ENCODE data around the gene ATP6V1G1.
A peak's percentile ranks its signal among the peaks of the same experiment; 100 is the strongest.

Gene ATP6V1G1

DNA sequence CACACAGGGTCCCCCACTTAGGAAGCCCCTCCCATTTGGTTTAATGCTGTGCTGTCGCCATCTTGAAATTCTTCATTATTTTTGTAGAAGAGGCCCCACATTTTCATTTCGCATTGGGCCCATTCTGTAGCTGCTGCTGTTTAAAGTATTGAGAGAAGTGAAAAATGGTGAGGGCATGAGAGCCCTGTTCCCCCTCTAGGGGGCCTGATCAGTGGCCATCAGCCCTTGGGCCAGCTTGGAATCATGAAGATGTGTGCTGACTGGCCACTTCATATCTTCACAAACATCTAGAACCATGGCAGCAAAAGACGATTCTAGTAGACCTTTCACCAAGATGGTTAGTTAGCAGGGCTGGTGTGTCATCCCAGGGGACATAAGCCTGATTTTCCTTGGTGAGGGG lies 26.8 kb downstream of the ATP6V1G1 start:
- peaks cover 12% of the 10 kb centered on the region for H3K36me3 Mint-ChIP-seq
- H3K27ac Mint-ChIP-seq: peak overlapping the region; percentile 94
- peaks cover 3% of the 10 kb centered on the region for H3K9me3 Mint-ChIP-seq
- peaks cover 75% of the 10 kb centered on the region for H3K4me1 Mint-ChIP-seq
- H3K27me3 Mint-ChIP-seq: no peaks in the 10 kb centered on the region
- H3K4me3 Mint-ChIP-seq: no peak overlapping the region
- ATAC-seq: no peak

DNA sequence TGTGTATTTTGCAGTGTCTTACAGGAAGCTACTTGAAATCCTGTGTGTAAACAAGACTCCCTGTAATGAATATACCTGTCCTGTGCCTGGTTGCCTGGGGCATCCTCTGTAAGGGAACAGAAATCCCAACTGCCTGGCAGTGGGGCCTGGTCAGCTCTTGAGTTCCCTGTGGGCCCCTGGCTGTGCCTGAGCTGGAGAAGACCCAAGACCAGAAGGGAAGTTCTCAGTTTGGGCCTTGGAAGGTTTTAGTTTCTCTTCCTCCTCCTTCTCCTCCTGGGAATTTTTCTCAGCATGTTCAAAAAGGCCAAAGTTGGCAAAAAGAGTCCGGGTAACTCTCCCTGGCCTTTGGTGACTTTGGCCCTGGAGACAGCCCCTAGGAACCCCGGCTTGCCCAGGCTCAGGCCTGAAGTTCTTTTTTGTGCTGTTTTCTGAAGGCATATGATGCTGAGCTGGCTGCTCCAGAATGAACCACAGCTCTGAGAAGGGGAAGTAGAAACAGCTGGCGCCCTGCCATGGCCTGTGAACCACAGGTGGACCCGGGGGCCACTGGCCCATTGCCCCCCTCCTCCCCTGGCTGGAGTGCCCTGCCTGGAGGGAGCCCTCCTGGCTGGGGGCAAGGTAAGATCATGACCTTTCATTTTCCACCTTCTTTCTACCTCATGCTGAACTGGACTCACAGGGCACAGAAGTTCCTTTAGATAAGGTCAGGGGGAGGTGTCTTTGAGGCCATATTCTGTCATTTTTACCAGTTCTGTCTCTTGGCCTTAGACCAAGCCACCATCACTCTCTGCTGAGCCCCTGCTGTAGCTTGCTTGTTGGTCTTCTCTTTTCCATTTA lies 29.3 kb downstream of the ATP6V1G1 start:
- peaks cover 82% of the 10 kb centered on the region for H3K4me1 Mint-ChIP-seq
- H3K27ac Mint-ChIP-seq: peak overlapping the region; percentile 94
- peaks cover 27% of the 10 kb centered on the region for H3K36me3 Mint-ChIP-seq
- peaks cover 3% of the 10 kb centered on the region for H3K9me3 Mint-ChIP-seq
- ATAC-seq: peak; percentile 92
- peak overlapping the region; percentile 73 for H3K4me3 Mint-ChIP-seq
- no peaks in the 10 kb centered on the region for H3K27me3 Mint-ChIP-seq

DNA sequence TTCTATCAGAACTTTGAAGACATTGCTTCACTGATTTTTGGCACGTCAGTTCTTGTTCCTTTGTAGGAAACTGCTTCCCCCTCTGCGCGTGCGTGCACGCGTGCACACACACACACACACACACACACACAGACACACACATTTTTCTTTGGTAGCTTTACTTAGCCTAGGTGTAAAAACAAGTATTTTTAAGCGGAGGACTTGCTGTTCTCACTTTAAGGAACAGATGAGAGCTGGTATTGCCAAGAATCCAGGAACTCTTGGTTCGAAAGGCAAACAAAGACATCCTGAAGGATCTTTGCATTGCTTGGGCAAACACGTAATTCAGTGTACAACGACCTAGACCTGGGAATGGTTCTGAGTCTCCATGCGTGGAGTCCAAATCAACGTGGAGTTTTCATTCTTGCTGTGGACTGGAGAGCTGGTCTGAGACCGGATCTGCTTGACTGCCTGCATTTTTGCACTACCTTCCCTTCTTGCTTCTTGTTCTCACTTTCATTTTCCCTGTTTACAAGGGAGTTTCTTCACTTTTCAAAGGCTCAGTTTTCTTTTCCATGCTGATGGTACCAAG lies 31.7 kb downstream of the ATP6V1G1 start:
- Mint-ChIP-seq H3K27me3 (no peaks in the 10 kb centered on the region), H3K27ac (peak overlapping the region; percentile 94), H3K9me3 (peaks cover 3% of the 10 kb centered on the region), H3K36me3 (peaks cover 42% of the 10 kb centered on the region), H3K4me1 (peaks cover 59% of the 10 kb centered on the region), H3K4me3 (peak overlapping the region; percentile 78)
- ATAC-seq: peak; percentile 52

DNA sequence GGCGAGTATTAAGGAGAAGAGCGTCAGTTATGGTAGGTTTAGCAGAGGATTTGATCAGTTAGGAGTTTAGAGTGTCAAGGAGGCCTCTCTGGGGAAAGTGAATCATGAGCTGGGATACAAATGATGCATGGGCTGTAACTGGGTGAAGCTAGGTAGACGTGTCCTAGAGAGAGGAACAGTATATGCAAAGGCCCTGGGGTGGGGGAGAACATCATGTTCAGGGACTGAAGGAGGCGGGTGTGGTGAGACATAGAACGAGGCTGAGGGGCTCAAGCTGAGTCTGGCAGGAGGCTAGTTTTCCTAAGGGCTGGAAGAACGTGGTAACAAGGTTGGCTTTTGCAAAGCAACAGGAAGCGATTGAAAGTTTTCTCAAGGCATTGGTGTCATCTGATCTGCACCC lies 34.0 kb downstream of the ATP6V1G1 start:
- Mint-ChIP-seq H3K27me3 (no peaks in the 10 kb centered on the region), H3K9me3 (no peaks in the 10 kb centered on the region), H3K36me3 (peaks cover 45% of the 10 kb centered on the region), H3K4me1 (peaks cover 44% of the 10 kb centered on the region), H3K4me3 (no peak overlapping the region), H3K27ac (peak overlapping the region; percentile 74)
- no peak for ATAC-seq

DNA sequence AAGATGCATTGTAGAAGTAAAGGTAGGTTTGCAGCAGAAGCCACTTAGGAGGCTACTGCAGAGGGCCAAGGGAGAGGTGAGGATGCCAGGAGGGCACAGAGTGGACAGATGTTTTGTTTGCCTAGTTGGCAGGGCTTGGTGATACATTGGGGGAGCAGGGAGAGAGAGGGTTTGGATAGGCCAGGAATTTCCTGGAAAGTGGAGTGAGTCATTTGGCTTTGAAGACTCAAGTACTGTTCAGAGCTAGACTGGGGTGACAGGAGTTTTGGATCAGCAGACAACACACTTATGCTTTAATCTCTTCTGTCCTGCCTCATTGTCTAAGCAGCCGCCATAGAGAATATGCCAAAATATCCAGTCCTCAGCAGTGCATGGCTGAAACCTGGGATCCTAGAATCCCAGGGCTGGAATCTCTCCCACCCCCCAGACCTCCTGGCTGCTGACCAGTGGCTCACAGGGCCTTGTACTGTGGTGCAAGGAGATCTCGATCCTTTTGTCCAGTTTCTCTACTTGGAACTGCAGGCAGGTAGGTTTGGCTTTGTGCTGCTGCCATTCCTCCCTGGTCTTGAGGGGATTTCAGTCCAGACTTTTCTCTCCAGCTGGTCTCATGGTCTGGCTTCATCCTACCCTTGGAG lies 34.5 kb downstream of the ATP6V1G1 start:
- no peak for ATAC-seq
- H3K27me3 Mint-ChIP-seq: no peaks in the 10 kb centered on the region
- H3K9me3 Mint-ChIP-seq: no peaks in the 10 kb centered on the region
- H3K27ac Mint-ChIP-seq: peak overlapping the region; percentile 74
- H3K36me3 Mint-ChIP-seq: peaks cover 50% of the 10 kb centered on the region
- H3K4me3 Mint-ChIP-seq: no peak overlapping the region
- peaks cover 39% of the 10 kb centered on the region for H3K4me1 Mint-ChIP-seq

DNA sequence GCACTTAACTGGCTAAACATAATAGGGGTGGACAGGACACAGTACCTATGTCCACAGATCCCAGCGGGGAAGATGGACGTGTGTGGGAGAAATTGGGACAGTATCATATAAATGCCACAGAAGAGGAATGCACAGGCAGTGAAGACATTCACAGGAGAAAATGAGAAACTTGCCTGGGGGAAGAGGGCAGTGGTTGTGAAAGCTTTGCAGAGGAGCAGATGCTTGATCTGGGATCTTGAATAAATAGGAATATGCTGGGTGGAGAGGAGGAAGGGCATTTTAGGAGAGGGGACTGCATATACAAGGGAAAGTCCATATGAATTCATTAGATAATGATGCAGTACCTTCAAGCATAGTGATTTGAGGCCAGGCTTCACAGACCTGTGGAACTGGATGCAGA lies 37.1 kb downstream of the ATP6V1G1 start:
- H3K27ac Mint-ChIP-seq: no peak overlapping the region
- H3K4me3 Mint-ChIP-seq: no peak overlapping the region
- no peak for ATAC-seq

DNA sequence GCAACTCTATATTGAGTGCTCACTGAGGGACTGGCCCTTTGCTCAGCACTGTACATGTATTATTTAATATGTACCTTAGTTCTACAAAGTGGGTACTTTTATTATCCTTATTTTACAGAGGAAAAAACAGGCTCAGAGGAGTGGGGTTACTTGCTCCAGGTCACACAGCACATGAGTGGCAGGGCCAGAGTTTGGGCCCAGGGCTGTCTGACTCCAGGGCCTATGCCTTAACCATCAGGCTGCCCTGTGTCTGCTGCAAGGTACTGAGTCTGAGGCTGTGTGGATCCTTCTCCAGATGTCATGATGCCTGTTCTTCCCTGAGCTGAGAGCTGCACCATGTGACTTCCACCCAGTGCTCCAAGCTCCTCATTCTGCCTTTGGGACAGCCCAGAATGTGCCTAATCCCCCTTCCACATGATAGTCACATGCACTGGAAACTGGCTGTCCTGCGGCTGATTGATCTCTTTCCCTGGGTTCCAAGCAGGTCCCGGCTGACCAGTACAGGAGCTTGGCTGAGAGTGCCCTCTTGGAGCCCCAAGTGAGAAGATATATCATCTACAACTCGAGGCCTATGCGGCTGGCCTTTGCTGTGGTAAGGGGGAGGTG lies 38.9 kb downstream of the ATP6V1G1 start:
- no peak overlapping the region for H3K4me3 Mint-ChIP-seq
- H3K27ac Mint-ChIP-seq: no peak overlapping the region
- ATAC-seq: no peak
- H3K36me3 Mint-ChIP-seq: peaks cover 71% of the 10 kb centered on the region
- H3K9me3 Mint-ChIP-seq: no peaks in the 10 kb centered on the region
- peaks cover 8% of the 10 kb centered on the region for H3K4me1 Mint-ChIP-seq
- H3K27me3 Mint-ChIP-seq: no peaks in the 10 kb centered on the region

More for the DNA sequence above, 37.1 kb downstream of the ATP6V1G1 start:
- Mint-ChIP-seq H3K36me3 (peaks cover 69% of the 10 kb centered on the region), H3K9me3 (no peaks in the 10 kb centered on the region), H3K27me3 (no peaks in the 10 kb centered on the region), H3K4me1 (peaks cover 17% of the 10 kb centered on the region)

DNA sequence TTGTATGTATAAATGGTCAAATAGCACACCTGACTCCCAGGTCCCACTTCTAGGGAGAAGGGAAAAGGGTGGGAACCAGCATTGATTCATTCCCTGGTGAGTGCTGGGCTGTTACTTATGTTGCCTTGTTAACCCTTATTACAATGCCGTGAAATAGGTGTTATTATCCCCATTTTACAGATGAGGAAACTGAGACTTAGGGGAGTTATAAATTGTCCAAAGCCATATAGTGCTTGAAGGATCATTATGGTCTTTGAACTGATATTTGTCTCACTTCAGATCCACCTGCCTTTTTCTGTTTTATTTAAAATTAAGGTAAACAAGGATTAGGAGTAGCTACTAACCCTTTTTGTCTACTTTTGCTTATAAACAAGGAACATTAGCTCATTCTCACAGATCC lies 40.0 kb downstream of the ATP6V1G1 start:
- H3K27me3 Mint-ChIP-seq: no peaks in the 10 kb centered on the region
- H3K27ac Mint-ChIP-seq: no peak overlapping the region
- peaks cover 4% of the 10 kb centered on the region for H3K4me1 Mint-ChIP-seq
- ATAC-seq: no peak
- peaks cover 65% of the 10 kb centered on the region for H3K36me3 Mint-ChIP-seq
- no peak overlapping the region for H3K4me3 Mint-ChIP-seq
- H3K9me3 Mint-ChIP-seq: no peaks in the 10 kb centered on the region

DNA sequence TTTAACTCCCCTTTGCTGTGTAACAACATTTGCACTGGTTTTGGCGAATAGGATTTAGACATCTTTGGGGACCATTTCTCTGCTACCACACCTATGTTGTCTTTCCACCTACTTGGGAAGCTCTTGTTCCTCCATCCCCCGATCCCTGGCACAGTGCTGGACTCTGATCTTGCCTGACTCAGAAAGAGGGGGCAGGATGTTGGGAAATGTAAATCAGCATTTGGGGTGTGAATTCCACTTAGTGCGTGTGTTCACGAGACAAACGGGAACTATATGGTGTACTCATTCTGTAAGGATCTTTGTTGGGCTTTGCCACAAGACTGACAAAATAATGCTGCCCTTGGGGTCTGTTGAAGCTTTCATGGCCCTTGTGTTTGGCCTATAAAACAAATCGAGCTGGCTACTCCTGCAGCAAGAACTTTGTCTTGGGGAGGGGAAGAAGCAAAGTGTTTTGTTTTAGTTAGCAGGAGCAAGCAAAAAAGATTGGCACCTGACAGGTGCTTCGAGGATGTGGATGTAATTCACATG lies 42.1 kb downstream of the ATP6V1G1 start:
- Mint-ChIP-seq H3K36me3 (peaks cover 71% of the 10 kb centered on the region), H3K27me3 (no peaks in the 10 kb centered on the region), H3K4me3 (no peak overlapping the region), H3K9me3 (no peaks in the 10 kb centered on the region), H3K27ac (no peak overlapping the region), H3K4me1 (peaks cover 1% of the 10 kb centered on the region)
- no peak for ATAC-seq

DNA sequence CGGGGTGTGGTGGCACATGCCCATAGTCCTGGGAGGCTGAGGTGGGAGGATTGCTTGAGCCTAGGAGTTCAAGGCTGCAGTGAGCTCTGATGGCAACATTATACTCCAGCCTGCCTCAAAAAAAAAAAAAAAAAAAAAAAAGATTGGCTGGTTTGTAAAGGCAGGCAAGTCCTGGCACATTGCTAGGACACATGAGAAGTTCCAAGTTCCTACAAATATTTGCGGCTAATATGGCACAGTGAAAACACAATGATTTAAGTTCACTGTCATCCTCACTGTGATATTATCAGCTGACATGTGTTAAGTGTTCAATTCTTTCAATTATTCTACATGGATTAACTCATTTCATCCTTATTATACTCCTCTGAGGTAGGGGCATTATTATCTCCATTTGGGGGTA lies 43.6 kb downstream of the ATP6V1G1 start:
- Mint-ChIP-seq H3K27me3 (no peaks in the 10 kb centered on the region), H3K4me1 (no peaks in the 10 kb centered on the region), H3K36me3 (peaks cover 80% of the 10 kb centered on the region), H3K9me3 (no peaks in the 10 kb centered on the region), H3K4me3 (no peak overlapping the region), H3K27ac (no peak overlapping the region)
- no peak for ATAC-seq

DNA sequence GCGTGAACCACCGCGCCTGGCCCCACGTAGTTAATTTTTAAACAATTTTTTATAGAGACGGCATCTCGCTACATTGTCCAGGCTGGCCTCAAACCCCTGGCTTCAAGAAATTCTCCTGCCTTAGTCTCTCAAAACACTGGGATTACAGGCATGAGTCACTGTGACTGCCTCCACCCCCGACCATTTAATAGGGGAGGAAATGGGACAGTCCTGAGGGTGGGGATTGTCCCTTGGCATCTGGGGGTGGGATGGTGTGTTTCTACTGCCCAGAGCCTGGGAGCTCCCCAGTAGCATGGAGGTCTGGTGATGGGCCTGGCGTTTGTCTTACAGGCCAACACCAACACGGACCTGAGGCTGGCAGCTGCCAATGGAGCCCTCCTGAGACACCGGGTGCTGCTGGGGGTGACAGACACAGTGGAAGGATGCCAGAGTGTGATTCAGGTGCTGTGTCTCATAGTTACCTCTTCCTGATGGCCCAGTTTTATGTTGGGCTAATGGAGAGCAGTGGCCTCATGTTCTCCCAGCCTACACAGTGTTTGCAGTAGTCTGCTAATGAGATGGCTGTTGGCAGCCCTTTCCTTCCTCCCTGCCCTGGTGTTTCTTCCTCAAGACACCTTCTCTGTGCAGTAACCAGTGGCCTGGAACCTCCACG lies 46.0 kb downstream of the ATP6V1G1 start:
- H3K27me3 Mint-ChIP-seq: no peaks in the 10 kb centered on the region
- H3K36me3 Mint-ChIP-seq: peaks cover 87% of the 10 kb centered on the region
- no peaks in the 10 kb centered on the region for H3K4me1 Mint-ChIP-seq
- H3K9me3 Mint-ChIP-seq: no peaks in the 10 kb centered on the region
- no peak overlapping the region for H3K4me3 Mint-ChIP-seq
- H3K27ac Mint-ChIP-seq: no peak overlapping the region
- no peak for ATAC-seq

DNA sequence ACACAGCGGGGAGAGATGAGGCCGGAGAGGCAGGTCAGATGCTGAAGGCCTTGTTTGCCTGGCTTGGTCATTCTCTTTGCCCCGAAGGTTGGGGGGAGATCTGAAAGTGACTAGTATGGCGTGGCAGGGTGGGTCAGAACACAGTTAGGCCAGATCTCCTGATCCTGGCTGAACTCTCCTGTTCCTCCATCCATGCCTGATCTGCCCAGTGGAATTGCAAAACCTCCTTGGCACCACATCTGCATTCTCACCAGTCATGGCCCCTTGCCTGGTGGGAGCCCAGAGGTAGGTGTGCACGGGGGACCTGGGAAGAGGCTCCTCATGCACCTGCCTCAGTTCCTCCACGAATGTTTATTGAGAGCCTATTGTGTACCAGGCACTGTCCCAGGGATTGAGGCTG lies 46.8 kb downstream of the ATP6V1G1 start:
- H3K27ac Mint-ChIP-seq: no peak overlapping the region
- no peaks in the 10 kb centered on the region for H3K4me1 Mint-ChIP-seq
- ATAC-seq: no peak
- H3K36me3 Mint-ChIP-seq: peaks cover 87% of the 10 kb centered on the region
- H3K4me3 Mint-ChIP-seq: no peak overlapping the region
- no peaks in the 10 kb centered on the region for H3K27me3 Mint-ChIP-seq
- no peaks in the 10 kb centered on the region for H3K9me3 Mint-ChIP-seq

DNA sequence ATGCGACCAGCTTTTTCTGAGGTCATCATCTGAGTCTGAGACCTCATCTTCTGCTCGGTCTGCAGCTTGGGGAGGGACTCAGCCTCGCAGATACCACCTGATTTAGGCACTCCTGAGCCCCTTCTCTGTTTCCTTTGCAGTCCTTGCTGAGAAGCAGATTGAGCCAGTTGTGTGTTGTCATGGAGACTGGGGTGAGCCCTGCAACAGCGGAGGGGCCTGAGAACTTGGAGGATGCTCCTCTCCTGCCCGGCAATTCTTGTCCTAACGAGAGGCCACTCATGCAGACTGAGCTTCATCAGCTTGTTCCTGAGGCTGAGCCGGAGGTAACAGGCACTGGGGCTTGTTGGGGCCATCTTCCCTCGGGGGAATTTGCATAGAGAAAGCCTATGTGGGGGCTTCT lies 50.8 kb downstream of the ATP6V1G1 start:
- Mint-ChIP-seq H3K27ac (no peak overlapping the region), H3K4me3 (no peak overlapping the region), H3K36me3 (peaks cover 87% of the 10 kb centered on the region), H3K4me1 (peaks cover 7% of the 10 kb centered on the region), H3K9me3 (no peaks in the 10 kb centered on the region), H3K27me3 (no peaks in the 10 kb centered on the region)
- ATAC-seq: no peak

DNA sequence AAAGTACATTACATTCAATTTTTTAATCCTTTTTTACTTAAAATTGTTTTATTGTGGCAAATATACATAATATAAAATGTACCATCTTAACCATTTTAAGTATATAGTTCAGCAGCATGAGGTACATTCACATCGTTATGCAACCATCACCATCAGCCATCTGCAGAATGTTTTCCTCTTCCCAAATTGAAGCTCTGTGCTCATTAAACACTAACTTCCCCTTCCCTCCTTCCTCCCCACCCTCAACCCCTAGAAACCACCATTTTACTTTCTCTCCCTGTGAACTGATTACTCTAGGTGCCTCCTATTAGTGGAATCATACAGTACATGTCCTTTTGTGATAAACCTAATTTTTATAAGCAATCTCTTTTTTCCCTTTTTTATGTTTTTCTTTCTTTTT lies 54.4 kb downstream of the ATP6V1G1 start:
- ATAC-seq: no peak
- Mint-ChIP-seq H3K9me3 (peaks cover 3% of the 10 kb centered on the region), H3K4me1 (peaks cover 7% of the 10 kb centered on the region), H3K27me3 (no peaks in the 10 kb centered on the region), H3K36me3 (peaks cover 88% of the 10 kb centered on the region), H3K27ac (peak overlapping the region; percentile 81), H3K4me3 (no peak overlapping the region)

DNA sequence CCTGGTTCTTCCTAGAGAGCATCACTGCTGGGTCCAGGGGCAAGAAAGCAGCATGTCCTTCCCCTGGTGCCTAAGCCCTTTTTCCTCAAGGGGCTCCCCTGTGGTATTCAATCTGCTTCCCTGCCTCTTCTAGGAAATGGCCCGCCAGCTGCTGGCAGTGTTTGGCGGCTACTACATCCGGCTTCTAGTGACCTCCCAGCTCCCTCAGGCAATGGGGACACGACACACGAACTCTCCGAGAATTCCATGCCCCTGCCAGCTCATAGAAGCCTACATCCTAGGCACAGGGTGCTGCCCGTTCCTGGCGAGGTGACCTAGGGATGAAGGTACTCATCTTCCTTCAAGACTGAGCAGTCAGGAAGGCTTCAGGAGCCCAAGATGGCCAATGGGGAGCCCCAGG lies 55.4 kb downstream of the ATP6V1G1 start:
- peaks cover 88% of the 10 kb centered on the region for H3K36me3 Mint-ChIP-seq
- no peak overlapping the region for H3K27ac Mint-ChIP-seq
- ATAC-seq: no peak
- peaks cover 7% of the 10 kb centered on the region for H3K9me3 Mint-ChIP-seq
- peaks cover 7% of the 10 kb centered on the region for H3K4me1 Mint-ChIP-seq
- H3K27me3 Mint-ChIP-seq: no peaks in the 10 kb centered on the region
- no peak overlapping the region for H3K4me3 Mint-ChIP-seq
